Pons (tissue), 1 donor: ENCODE results near the gene PCDHB13.
"Not testable (repeated sequence)": the region's sequence is repeated elsewhere in the genome, so short reads cannot be mapped to it uniquely, and the experiment has no call there.

Source experiments
- DNase-seq: peaks from one replicate; pipeline ENCODE4 v3.0.0-alpha.2; 2016; ENCODE audit warnings: low spot score

The PCDHB13 gene

DNA sequence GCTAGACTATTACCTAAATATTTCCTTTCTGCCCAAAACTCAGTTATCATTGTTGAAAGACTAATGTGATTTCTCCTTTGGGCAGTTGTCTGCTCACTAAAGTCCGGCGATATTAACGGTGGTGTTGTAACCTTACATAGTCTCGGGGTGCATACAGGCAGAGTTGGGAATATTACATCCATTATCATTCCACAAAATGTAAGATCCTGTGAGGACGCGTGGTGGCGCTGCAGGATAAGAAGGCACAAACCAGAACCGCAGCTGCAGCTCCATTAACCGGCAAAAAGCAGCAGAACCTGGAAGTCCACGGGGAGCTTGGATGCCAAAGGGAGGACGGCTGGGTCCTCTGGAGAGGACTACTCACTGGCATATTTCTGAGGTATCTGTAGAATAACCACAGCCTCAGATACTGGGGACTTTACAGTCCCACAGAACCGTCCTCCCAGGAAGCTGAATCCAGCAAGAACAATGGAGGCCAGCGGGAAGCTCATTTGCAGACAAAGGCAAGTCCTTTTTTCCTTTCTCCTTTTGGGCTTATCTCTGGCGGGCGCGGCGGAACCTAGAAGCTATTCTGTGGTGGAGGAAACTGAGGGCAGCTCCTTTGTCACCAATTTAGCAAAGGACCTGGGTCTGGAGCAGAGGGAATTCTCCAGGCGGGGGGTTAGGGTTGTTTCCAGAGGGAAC lies at the start of gene PCDHB13:
Gene PCDHB13 (plus strand): TSS at position 264 of the 684 bp plus-strand sequence. CDS start 205 bp downstream, at position 469.
- peak; percentile 1 for DNase-seq

DNA sequence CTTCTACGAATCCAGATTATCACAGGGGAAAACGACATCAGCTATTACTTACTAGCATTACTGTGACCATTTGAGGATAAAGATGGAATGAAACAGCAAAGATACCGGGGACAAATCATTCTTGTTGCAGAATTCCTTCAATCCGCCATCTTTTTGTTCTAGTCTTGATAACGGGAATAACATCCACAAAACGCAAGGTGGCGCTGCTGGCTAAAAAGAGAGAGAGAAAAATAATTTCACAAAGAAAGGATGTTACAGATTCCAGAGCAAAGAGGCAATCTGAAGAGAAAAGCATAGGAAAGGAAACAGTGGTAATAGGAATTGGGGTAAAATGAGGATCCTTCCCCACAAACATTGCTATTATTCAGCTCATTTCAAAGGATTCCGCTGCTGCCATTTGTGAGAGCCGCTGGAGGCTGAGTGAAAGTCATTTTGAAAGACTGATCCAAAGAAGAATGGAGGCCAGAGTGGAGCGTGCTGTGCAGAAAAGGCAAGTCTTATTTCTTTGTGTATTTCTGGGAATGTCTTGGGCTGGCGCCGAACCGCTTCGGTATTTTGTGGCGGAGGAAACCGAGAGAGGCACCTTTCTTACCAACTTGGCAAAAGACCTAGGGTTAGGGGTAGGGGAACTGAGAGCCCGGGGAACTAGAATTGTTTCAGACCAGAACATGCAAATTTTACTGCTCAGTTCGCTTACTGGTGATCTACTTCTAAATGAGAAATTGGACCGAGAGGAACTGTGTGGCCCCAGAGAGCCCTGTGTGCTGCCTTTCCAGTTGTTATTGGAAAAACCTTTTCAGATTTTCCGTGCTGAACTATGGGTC lies 41.1 kb upstream of the PCDHB13 start, which contains the start of gene PCDHB7:
Gene PCDHB7 (plus strand): TSS at position 264 of the 824 bp plus-strand sequence. CDS start 192 bp downstream, at position 456.
- DNase-seq, result peak; percentile 47

DNA sequence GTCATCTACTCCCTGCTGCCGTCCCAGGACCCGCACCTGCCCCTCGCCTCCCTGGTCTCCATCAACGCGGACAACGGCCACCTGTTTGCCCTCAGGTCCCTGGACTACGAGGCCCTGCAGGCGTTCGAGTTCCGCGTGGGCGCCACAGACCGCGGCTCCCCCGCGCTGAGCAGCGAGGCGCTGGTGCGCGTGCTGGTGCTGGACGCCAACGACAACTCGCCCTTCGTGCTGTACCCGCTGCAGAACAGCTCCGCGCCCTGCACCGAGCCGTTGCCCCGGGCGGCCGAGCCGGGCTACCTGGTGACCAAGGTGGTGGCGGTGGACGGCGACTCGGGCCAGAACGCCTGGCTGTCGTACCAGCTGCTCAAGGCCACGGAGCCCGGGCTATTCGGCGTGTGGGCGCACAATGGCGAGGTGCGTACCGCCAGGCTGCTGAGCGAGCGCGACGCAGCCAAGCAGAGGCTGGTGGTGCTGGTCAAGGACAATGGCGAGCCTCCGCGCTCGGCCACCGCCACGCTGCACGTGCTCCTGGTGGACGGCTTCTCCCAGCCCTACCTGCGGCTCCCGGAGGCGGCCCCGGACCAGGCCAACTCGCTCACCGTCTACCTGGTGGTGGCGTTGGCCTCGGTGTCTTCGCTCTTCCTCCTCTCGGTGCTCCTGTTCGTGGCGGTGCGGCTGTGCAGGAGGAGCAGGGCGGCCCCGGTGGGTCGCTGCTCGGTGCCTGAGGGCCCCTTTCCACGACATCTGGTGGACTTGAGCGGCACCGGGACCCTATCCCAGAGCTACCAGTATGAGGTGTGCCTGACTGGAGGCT lies 39.2 kb upstream of the PCDHB13 start:
- DNase-seq, result not testable (repeated sequence)

DNA sequence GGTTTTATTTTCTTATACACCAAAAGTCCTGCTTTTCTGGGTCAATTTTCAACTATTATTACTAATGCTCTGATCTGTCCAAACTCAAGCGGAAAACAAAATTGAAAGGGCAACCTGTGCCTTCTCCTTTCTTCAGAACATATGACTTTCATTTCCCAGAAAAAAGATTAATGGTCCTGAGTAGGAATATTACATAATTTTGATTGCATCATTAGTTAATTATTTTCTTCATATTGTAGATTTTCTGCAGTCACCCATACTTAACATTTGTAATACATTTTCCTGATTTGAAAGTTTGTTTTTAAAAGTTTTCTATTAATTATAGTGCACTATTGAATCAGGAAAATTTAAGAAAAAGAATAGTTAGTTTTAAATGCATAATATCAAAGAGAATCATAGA lies 37.8 kb upstream of the PCDHB13 start:
- DNase-seq, result no peak

DNA sequence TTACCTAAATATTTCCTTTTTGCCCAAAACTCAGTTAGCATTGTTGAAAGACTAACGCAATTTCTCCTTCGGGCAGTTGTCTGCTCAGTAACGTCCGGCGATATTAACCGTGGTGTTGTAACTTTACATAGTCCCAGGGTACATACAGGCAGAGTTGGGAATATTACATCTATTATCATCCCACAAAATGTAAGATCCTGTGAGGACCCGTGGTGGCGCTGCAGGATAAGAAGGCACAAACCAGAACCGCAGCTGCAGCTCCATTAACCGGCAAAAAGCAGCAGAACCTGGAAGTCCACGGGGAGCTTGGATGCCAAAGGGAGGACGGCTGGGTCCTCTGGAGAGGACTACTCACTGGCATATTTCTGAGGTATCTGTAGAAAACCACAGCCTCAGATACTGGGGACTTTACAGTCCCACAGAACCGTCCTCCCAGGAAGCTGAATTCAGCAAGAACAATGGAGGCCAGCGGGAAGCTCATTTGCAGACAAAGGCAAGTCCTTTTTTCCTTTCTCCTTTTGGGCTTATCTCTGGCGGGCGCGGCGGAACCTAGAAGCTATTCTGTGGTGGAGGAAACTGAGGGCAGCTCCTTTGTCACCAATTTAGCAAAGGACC lies 36.0 kb upstream of the PCDHB13 start, which contains the start of gene PCDHB8:
Gene PCDHB8 (plus strand): TSS at position 214 of the 615 bp plus-strand sequence. CDS start 245 bp downstream, at position 459.
- DNase-seq, result not testable (repeated sequence)

DNA sequence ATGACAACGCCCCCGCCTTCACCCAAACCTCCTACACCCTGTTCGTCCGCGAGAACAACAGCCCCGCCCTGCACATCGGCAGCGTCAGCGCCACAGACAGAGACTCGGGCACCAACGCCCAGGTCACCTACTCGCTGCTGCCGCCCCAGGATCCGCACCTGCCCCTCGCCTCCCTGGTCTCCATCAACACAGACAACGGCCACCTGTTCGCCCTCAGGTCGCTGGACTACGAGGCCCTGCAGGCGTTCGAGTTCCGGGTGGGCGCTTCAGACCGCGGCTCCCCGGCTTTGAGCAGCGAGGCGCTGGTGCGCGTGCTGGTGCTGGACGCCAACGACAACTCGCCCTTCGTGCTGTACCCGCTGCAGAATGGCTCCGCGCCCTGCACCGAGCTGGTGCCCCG lies 34.3 kb upstream of the PCDHB13 start:
- DNase-seq, result not testable (repeated sequence)

DNA sequence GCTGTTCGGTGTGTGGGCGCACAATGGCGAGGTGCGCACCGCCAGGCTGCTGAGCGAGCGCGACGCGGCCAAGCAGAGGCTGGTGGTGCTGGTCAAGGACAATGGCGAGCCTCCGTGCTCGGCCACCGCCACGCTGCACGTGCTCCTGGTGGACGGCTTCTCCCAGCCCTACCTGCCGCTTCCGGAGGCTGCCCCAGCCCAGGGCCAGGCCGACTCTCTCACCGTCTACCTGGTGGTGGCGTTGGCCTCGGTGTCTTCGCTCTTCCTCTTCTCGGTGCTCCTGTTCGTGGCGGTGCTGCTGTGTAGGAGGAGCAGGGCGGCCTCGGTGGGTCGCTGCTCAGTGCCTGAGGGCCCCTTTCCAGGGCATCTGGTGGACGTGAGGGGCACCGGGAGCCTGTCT lies 33.8 kb upstream of the PCDHB13 start:
- not testable (repeated sequence) for DNase-seq

DNA sequence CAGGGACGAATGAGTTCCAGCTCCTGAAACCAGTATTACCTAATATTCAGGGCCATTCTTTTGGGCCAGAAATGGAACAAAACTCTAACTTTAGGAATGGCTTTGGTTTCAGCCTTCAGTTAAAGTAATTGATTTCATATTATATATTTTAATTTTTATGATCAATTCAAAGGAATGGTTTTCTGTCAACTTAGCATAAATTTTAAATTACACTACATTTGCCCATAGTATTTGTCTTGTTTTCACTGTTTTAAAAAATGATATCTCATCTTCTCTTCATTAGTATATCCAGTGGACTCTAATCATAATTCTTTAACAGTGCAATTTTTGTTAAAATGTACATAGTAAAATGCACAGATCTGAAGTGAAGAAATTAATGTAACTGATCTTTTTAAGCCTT lies 33.4 kb upstream of the PCDHB13 start:
- no peak for DNase-seq

DNA sequence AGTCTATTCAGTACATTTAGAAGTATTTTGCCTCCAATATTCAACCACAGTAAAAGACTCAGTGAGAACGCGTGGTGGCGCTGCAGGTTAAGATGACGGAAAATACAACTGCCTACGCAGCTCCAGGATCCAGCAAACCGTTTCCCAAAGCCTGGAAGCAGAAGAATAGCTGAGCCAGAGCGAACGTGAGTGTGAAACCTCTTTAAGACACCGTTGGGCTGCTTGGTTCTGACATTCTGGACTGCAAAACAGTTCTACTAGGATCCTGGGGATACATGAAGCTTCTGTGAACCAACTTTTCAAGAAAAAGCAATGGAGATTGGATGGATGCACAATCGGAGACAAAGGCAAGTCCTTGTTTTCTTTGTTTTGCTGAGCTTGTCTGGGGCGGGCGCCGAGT lies 31.5 kb upstream of the PCDHB13 start, which contains the start of gene PCDHB16:
Gene PCDHB16 (plus strand): TSS at position 140 of the 400 bp plus-strand sequence. CDS start 173 bp downstream, at position 313.
- peak; percentile 30 for DNase-seq

DNA sequence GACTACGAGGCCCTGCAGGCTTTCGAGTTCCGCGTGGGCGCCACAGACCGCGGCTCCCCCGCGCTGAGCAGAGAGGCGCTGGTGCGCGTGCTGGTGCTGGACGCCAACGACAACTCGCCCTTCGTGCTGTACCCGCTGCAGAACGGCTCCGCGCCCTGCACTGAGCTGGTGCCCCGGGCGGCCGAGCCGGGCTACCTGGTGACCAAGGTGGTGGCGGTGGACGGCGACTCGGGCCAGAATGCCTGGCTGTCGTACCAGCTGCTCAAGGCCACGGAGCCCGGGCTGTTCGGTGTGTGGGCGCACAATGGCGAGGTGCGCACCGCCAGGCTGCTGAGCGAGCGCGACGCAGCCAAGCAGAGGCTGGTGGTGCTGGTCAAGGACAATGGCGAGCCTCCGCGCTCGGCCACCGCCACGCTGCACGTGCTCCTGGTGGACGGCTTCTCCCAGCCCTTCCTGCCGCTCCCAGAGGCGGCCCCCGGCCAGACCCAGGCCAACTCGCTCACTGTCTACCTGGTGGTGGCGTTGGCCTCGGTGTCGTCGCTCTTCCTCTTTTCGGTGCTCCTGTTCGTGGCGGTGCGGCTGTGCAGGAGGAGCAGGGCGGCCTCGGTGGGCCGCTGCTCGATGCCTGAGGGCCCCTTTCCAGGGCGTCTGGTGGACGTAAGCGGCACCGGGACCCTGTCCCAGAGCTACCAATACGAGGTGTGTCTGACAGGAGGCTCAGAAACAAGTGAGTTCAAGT lies 29.4 kb upstream of the PCDHB13 start:
- not testable (repeated sequence) for DNase-seq

DNA sequence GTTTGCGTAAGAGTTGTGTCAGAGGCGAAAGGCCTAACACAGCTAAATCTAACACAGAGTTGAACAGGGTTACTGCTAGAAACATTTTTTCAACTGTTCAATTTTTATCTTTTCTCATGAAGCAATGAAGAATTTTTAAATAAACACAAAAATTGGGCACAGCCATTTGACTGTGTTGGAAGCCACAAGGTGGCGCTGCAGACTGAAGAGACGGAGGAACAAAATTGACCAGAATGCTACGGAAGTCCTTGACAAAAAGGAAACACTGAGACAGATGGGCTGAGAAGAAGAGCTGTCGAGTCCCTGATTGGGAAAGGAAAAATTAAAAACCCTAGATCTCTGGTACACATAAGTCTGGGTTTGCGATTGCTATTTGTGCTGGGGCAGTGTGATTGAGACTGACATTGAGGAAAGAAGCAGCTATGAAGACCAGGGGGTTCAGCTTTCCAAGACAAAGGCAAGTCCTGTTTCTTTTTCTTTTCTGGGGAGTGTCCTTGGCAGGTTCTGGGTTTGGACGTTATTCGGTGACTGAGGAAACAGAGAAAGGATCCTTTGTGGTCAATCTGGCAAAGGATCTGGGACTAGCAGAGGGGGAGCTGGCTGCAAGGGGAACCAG lies 26.7 kb upstream of the PCDHB13 start, which contains the start of gene PCDHB9:
Gene PCDHB9 (plus strand): TSS at position 265 of the 616 bp plus-strand sequence. CDS start 158 bp downstream, at position 423.
- peak; percentile 10 for DNase-seq

DNA sequence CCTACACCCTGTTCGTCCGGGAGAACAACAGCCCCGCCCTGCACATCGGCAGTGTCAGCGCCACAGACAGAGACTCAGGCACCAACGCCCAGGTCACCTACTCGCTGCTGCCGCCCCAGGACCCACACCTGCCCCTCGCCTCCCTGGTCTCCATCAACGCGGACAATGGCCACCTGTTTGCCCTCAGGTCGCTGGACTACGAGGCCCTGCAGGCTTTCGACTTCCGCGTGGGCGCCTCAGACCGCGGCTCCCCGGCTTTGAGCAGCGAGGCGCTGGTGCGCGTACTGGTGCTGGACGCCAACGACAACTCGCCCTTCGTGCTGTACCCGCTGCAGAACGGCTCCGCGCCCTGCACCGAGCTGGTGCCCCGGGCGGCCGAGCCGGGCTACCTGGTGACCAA lies 25.0 kb upstream of the PCDHB13 start:
- DNase-seq, result not testable (repeated sequence)

DNA sequence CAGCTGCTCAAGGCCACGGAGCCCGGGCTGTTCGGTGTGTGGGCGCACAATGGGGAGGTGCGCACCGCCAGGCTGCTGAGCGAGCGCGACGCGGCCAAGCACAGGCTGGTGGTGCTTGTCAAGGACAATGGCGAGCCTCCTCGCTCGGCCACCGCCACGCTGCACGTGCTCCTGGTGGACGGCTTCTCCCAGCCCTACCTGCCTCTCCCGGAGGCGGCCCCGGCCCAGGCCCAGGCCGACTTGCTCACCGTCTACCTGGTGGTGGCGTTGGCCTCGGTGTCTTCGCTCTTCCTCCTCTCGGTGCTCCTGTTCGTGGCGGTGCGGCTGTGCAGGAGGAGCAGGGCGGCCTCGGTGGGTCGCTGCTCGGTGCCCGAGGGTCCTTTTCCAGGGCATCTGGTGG lies 24.6 kb upstream of the PCDHB13 start:
- not testable (repeated sequence) for DNase-seq

DNA sequence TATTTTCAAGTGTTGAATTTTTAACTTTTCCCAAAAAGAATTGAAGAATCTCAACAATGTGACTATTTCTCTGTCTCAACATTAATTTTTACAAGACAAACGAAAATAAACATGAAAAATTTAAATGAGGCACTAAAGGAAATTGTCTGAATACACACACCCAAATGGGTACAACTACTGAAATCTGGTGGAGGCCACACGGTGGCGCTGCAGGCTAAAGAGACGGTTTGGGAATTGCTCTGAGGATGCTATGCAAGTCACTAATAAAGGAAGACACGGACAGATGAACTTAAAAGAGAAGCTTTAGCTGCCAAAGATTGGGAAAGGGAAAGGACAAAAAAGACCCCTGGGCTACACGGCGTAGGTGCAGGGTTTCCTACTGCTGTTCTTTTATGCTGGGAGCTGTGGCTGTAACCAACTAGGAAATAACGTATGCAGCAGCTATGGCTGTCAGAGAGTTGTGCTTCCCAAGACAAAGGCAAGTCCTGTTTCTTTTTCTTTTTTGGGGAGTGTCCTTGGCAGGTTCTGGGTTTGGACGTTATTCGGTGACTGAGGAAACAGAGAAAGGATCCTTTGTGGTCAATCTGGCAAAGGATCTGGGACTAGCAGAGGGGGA lies 21.5 kb upstream of the PCDHB13 start, which contains the start of gene PCDHB10:
Gene PCDHB10 (plus strand): TSS at position 244 of the 616 bp plus-strand sequence. CDS start 200 bp downstream, at position 444.
- DNase-seq, result peak; percentile 37

DNA sequence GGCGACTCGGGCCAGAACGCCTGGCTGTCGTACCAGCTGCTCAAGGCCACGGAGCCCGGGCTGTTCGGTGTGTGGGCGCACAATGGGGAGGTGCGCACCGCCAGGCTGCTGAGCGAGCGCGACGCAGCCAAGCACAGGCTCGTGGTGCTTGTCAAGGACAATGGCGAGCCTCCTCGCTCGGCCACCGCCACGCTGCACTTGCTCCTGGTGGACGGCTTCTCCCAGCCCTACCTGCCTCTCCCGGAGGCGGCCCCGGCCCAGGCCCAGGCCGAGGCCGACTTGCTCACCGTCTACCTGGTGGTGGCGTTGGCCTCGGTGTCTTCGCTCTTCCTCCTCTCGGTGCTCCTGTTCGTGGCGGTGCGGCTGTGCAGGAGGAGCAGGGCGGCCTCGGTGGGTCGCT lies 19.4 kb upstream of the PCDHB13 start:
- DNase-seq, result not testable (repeated sequence)

DNA sequence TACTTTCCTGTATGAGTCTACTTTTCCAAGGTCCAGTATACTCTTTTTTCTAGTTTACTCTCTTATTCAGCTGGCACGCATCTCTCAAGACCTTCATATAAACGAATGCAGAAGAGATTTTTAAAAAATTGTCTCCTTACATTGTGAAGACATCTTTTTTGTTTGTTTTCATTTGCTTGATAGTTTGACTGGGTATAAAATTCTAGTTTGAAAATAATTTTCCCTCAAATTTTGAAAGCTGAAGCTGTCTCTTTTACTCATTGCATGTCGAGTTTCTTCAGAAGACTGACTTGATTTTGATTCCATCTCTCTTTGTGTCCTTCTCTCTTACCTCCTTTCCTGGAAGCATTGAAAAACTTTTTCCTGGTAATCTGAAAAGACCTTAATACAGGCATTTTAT lies 17.4 kb upstream of the PCDHB13 start:
- no peak for DNase-seq

DNA sequence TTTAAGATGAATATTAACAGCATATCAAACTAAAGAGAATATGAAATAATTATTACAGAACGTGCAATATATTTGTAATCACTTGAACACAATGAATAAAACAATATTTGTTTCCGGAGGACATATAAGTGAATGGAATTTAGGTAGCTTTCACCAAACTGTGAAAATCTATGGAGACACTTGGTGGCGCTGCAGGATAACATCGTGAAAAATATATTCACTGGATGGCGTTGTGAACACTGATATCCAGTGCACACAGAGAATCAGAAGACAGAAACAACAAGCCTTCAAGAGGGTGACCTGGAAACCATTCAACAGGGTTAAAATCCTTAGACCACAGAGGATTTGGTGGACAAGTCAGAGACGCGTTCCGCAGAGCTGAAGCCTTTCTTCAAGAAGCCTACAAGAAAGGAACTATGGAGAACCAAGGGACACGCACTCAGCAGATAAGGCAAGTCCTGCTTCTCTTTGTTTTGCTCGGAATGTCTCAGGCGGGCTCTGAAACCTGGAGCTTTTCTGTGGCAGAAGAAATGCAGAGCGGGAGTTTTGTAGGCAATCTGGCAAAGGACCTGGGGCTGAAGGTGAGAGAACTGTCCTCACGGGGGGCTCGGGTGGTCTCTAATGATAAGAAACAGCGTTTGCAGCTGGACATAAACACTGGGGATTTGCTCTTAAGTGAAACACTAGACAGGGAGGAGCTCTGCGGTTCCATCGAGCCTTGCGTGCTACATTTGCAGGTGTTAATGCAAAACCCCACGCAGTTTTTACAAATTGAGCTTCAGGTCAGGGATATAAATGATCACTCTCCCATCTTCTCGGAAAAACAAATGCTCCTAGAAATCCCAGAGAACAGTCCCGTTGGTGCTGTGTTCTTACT lies 14.1 kb upstream of the PCDHB13 start, which contains the start of gene PCDHB11:
Gene PCDHB11 (plus strand): TSS at position 269 of the 877 bp plus-strand sequence. CDS start 148 bp downstream, at position 417.
- no peak for DNase-seq

DNA sequence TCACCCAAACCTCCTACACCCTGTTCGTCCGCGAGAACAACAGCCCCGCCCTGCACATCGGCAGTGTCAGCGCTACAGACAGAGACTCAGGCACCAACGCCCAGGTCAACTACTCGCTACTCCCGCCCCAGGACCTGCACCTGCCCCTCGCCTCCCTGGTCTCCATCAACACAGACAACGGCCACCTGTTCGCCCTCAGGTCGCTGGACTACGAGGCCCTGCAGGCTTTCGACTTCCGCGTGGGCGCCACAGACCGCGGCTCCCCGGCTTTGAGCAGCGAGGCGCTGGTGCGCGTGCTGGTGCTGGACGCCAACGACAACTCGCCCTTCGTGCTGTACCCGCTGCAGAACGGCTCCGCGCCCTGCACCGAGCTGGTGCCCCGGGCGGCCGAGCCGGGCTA lies 12.6 kb upstream of the PCDHB13 start:
- DNase-seq, result not testable (repeated sequence)
